DND-41 (cell line): ENCODE results near the gene UACA.
"Not testable (repeated sequence)": the region's sequence is repeated elsewhere in the genome, so short reads cannot be mapped to it uniquely, and the experiment has no call there.

Source experiments
- ATAC-seq: fragments of 200-7000 bp; cut with Tn5 transposase; 3 replicates; pipeline ENCODE4 v1.9.1; 2021; ENCODE audit warnings: low read depth; ENCODE audit not compliant: insufficient read depth
- DNase-seq: peaks from one replicate; pipeline ENCODE4 v3.0.0-alpha.2; 2020
- H2AFZ ChIP-seq: 2 replicates; pipeline ENCODE4 v1.6.0; 2012; ENCODE audit warnings: low read depth, low read length
- H3K27ac ChIP-seq: 2 replicates; pipeline ENCODE4 v1.5.1; 2012; ENCODE audit warnings: low read length, inconsistent platforms
- H3K27me3 ChIP-seq: fragments of 200-600 bp; sonication (generic); 2 replicates; pipeline ENCODE4 v1.6.0; 2012; ENCODE audit warnings: low read length, mild to moderate bottlenecking, inconsistent platforms; ENCODE audit not compliant: insufficient read depth, poor library complexity
- H3K36me3 ChIP-seq: 2 replicates; pipeline ENCODE4 v1.5.1; 2012; ENCODE audit warnings: low read length, inconsistent platforms; ENCODE audit not compliant: insufficient read depth
- H3K4me1 ChIP-seq: 2 replicates; pipeline ENCODE4 v1.5.1; 2012; ENCODE audit warnings: mild to moderate bottlenecking, low read length; ENCODE audit not compliant: insufficient read depth
- H3K4me2 ChIP-seq: 2 replicates; pipeline ENCODE4 v1.6.0; 2012; ENCODE audit warnings: mild to moderate bottlenecking, moderate library complexity, low read length, inconsistent platforms; ENCODE audit not compliant: insufficient read depth
- H3K4me3 ChIP-seq, 2 experiments: fragments of 200-600 bp in 1 of 2; shearing (Covaris generic) in 1 of 2; 2 replicates each; pipeline ENCODE4 v1.5.1; 2012 to 2016; ENCODE audit warnings: inconsistent platforms in 2 of 2, low read length in 2 of 2, mild to moderate bottlenecking in 2 of 2, low read depth in 1 of 2, moderate library complexity in 1 of 2
- H3K79me2 ChIP-seq: 2 replicates; pipeline ENCODE4 v1.6.0; 2012; ENCODE audit warnings: low read length, inconsistent platforms; ENCODE audit not compliant: insufficient read depth
- H3K9ac ChIP-seq: 2 replicates; pipeline ENCODE4 v1.6.0; 2012; ENCODE audit warnings: low read depth, mild to moderate bottlenecking, inconsistent platforms, low read length, moderate library complexity
- H3K9me3 ChIP-seq: 2 replicates; pipeline ENCODE4 v1.5.1; 2012; ENCODE audit warnings: low read length, moderate library complexity, mild to moderate bottlenecking, inconsistent platforms; ENCODE audit not compliant: insufficient read depth, severe bottlenecking
- H4K20me1 ChIP-seq: 2 replicates; pipeline ENCODE4 v1.6.0; 2012; ENCODE audit warnings: low read length; ENCODE audit not compliant: insufficient read depth
- CTCF ChIP-seq: IDR thresholded peaks from 2 replicates; pipeline ENCODE4 v1.5.1; 2012; ENCODE audit warnings: borderline replicate concordance, low read length, moderate library complexity, mild to moderate bottlenecking; ENCODE audit not compliant: poor library complexity, severe bottlenecking; ENCODE audit errors: extremely low read depth
- EZH2 ChIP-seq: IDR thresholded peaks from 3 replicates; pipeline ENCODE4 v1.6.1; 2012; ENCODE audit warnings: borderline replicate concordance, low read depth, mild to moderate bottlenecking, moderate library complexity, low read length, inconsistent platforms; ENCODE audit not compliant: severe bottlenecking

The UACA gene

DNA sequence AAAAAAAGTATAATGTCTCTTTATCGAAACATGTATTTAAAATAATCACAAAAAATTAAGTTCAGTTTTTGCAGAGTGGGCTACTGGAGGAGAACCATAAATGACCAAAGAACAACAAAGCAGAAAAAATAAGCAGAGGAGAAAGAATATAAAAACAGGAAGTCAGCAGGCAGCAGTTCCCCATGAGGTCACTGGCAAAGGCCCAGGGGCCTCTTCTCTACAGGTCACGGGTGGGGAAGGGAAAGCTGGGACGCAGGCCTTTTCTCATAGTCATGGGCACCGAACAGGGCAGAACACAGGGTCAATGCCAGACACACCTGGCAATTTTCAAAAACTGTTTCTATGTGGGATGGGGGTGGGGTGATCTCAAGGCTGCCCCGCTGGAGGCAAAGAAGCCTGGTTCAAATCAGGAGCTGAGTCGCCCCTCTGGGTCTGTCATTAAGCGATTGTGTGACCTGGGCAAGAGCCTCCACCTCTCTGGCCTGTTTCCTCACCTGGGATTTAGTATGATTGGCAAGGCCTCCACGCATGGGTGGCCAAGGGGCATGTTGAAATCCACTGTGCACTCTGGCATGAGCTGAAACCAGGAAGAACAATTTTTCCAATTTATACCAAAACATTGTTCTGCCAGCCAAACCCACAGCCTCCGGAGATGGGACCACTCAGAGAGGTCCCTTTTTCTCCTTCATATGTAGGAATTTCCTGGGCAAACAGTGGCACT is 43.8 kb upstream of the UACA start:
- Histone ChIP-seq H4K20me1 (no peaks in the 10 kb centered on the region), H3K36me3 (no peaks in the 10 kb centered on the region), H3K4me1 (no peaks in the 10 kb centered on the region), H3K9ac (no peak overlapping the region), H3K27ac (no peak overlapping the region), H3K79me2 (no peaks in the 10 kb centered on the region), H3K4me3 (no peak overlapping the region), H3K27me3 (no peaks in the 10 kb centered on the region), H2AFZ (no peak overlapping the region), H3K4me2 (no peak overlapping the region), H3K9me3 (no peaks in the 10 kb centered on the region)
- TF ChIP-seq EZH2: no peak
- no peak for TF ChIP-seq CTCF
- no peak for DNase-seq
- no peak for ATAC-seq

DNA sequence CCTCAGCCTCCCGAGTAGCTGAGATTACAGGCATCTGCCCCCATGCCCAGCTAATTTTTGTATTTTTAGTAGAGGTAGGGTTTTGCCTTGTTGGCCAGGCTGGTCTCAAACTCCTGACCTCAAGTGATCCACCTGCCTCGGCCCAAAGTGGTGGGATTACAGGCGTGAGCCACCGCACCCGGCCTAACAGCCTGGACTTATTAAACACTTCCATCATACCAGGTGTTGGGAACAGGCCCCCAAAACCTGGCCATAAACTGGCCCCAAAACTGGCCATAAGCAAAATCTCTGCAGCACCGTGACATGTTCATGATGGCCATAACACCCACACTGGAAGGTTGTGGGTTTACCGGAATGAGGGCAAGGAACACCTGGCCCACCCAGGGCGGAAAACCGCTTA is 41.0 kb upstream of the UACA start:
- not testable (repeated sequence) for H3K79me2 ChIP-seq, H3K9ac ChIP-seq, H3K27ac ChIP-seq, DNase-seq, H3K4me2 ChIP-seq, H3K4me3 ChIP-seq, H3K36me3 ChIP-seq, H4K20me1 ChIP-seq, H3K9me3 ChIP-seq, H3K4me1 ChIP-seq, H3K27me3 ChIP-seq, ATAC-seq, H2AFZ ChIP-seq

- no peaks in the 10 kb centered on the region for H3K79me2 ChIP-seq
- no peaks in the 10 kb centered on the region for H3K4me1 ChIP-seq
- no peaks in the 10 kb centered on the region for H4K20me1 ChIP-seq
- no peak for DNase-seq
- no peaks in the 10 kb centered on the region for H3K27me3 ChIP-seq
- H3K36me3 ChIP-seq: no peaks in the 10 kb centered on the region
- H3K27ac ChIP-seq: no peak overlapping the region
- no peak overlapping the region for H3K4me3 ChIP-seq
- H3K4me2 ChIP-seq: no peak overlapping the region
- no peak for ATAC-seq
- H2AFZ ChIP-seq: no peak overlapping the region
- H3K9me3 ChIP-seq: no peaks in the 10 kb centered on the region
- TF ChIP-seq EZH2 (no peak), CTCF (no peak)
- no peak overlapping the region for H3K9ac ChIP-seq
These were observed 39.3 kb upstream of the UACA start for GRCh38 chr15:70802629-70803028.

GRCh38 chr15:70801109-70801508 is 37.8 kb upstream of the UACA start:
- Histone ChIP-seq H3K4me1 (no peaks in the 10 kb centered on the region), H4K20me1 (no peaks in the 10 kb centered on the region), H3K27me3 (no peaks in the 10 kb centered on the region), H2AFZ (no peak overlapping the region), H3K27ac (no peak overlapping the region), H3K36me3 (no peaks in the 10 kb centered on the region), H3K9me3 (no peaks in the 10 kb centered on the region), H3K9ac (no peak overlapping the region), H3K79me2 (no peaks in the 10 kb centered on the region), H3K4me2 (no peak overlapping the region), H3K4me3 (no peak overlapping the region)
- TF ChIP-seq EZH2: no peak
- no peak for TF ChIP-seq CTCF
- ATAC-seq: no peak
- no peak for DNase-seq
